ENCODE measurements around the gene MUC6. TPM values are rescaled to one million over a fixed set of nuclear protein-coding genes. Genes with fewer than 3 reads are reported as not detected.

The MUC6 gene
- total and polyA plus RNA-seq, 8 donors, result 0.34 to 1.0 (median 0.56) TPM; not detected in 2

- Histone ChIP-seq H3K27ac (no peak overlapping the region), H3K27me3 (peaks cover 3 to 69% of the 10 kb centered on the region in 2 donors), H3K9me3 (no peaks in the 10 kb centered on the region), H3K4me1 (no peaks in the 10 kb centered on the region), H3K4me3 (no peak overlapping the region), H3K36me3 (no peaks in the 10 kb centered on the region)
- DNase-seq (no peak), ATAC-seq (no peak)
- intact Hi-C loops (cut with DNase I), result no loop called here
- TF ChIP-seq CTCF (IDR thresholded peaks at IDR 0.05), result no peak
These were observed 3.3 kb downstream of the MUC6 start for GRCh38 chr11:1033016-1033798.

DNA sequence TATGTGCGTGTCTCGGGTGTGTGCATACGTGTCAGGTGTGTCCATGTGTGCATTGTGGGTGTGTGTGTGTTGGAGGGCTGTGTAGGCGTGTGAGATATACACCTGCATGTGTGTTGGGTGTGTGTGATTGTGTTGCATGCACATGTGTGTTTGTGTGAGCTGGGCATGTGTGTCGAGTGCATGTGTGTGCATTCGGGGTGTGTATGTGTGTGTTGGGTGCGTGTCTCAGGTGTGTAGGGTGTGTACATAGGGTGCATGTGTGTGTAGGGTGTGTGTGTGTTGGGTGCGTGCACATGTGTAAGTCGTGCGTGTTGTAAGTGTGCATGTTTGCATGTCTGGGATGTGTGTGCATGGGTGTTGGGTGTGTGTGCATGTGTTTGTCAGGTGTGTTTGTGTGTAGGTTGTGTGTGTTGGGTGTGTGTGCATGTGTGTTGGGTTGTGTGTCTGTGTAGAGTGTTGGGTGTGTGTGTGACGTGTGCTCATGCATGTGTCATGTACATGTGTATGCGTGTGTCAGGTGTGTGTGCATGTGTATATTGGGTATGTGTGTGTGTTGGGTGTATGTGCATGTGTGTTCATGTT is 4.1 kb downstream of the MUC6 start:
- Histone ChIP-seq H3K27me3 (peaks cover 3 to 61% of the 10 kb centered on the region in 2 donors), H3K27ac (no peak overlapping the region), H3K36me3 (no peaks in the 10 kb centered on the region), H3K9me3 (no peaks in the 10 kb centered on the region), H3K4me1 (no peaks in the 10 kb centered on the region), H3K4me3 (no peak overlapping the region)
- ATAC-seq (no peak), DNase-seq (no peak)
- intact Hi-C loops (cut with DNase I), result no loop called here
- no peak for TF ChIP-seq CTCF (IDR thresholded peaks at IDR 0.05)

DNA sequence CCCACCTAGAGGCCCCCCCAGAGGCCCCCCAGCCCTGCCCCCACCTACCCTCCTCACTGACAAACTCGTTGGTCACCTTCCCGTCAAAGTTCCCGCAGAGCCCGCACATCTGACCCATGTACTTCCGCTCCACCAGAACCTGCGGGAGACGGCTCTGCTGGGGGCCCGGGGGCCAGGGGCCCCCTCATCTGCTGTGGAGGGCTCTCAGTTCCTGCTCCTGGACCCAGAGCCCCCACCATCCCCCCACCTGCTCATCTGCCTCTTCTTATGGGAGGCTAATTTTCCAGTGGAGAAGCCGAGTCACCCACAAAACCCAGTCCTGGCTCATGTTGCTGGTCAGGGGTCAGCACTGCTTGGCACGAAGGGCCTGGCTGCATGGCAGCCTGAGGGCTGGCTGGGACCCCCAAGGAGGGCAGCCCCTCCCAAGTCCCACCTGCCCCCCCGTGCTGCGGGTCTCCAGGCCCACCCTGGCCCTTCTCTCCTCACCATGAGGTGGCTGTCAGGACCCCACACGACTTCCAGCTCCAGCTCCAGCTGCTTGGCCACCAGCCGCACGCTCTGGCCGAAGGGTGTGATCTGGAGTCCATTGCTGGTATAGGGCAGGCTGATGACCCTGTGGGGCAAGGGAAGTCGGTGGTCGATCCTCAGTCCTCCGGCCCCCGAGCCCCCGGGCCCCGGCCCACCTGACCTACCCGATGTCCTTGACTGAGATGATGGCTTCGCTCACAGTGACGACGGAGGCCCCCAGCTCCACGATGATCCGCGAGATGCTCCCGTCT is 5.2 kb downstream of the MUC6 start:
- Histone ChIP-seq H3K36me3 (no peaks in the 10 kb centered on the region), H3K4me1 (no peaks in the 10 kb centered on the region), H3K4me3 (no peak overlapping the region), H3K9me3 (no peaks in the 10 kb centered on the region), H3K27me3 (peaks cover 0 to 50% of the 10 kb centered on the region in 2 donors), H3K27ac (no peak overlapping the region)
- intact Hi-C loops (cut with DNase I), result no loop called here
- TF ChIP-seq CTCF (IDR thresholded peaks at IDR 0.05), result no peak
- ATAC-seq (no peak), DNase-seq (no peak)

- H3K27ac ChIP-seq, result no peak overlapping the region
- peaks cover 0 to 43% of the 10 kb centered on the region in 2 donors for H3K27me3 ChIP-seq
- H3K4me3 ChIP-seq, result no peak overlapping the region
- DNase-seq (no peak), ATAC-seq (no peak)
- H3K36me3 ChIP-seq, result no peaks in the 10 kb centered on the region
- intact Hi-C loops (cut with DNase I), result no loop called here
- no peaks in the 10 kb centered on the region for H3K4me1 ChIP-seq
- H3K9me3 ChIP-seq, result no peaks in the 10 kb centered on the region
- no peak for TF ChIP-seq CTCF (IDR thresholded peaks at IDR 0.05)
These were observed 6.0 kb downstream of the MUC6 start for GRCh38 chr11:1030556-1030955.

DNA sequence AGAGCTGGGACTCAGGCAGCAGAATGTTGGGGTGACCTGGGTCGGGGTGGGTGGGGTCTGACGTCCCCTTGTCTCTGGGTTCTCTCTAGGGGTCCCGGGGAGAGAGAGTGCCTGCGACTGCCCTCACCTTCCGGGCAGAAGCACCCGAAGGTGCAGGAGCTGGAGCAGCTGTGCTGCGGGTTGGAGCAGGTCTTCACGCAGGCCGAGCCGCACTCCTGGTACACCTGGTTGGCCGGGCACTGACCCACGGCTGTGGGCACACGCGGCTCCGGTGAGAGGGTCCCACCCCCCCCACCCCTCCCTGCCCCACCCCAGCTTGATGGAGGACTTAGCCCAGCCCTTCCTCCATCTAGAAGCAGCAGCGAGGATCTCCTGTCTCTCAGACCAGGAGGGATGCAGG is 6.4 kb downstream of the MUC6 start:
- TF ChIP-seq CTCF (IDR thresholded peaks at IDR 0.05), result no peak
- Histone ChIP-seq H3K4me1 (no peaks in the 10 kb centered on the region), H3K27me3 (peaks cover 0 to 38% of the 10 kb centered on the region in 2 donors), H3K27ac (no peak overlapping the region), H3K4me3 (no peak overlapping the region), H3K9me3 (no peaks in the 10 kb centered on the region), H3K36me3 (no peaks in the 10 kb centered on the region)
- ATAC-seq (no peak), DNase-seq (no peak)
- intact Hi-C loops (cut with DNase I), result no loop called here
